SK-N-MC (cell line): ENCODE results near the gene PRM2.

Experiments used
- DNase-seq: peaks from one replicate; pipeline ENCODE4 v3.0.0-alpha.2; 2011; ENCODE audit warnings: low read depth, low spot score
- H3K27ac ChIP-seq: fragments of 200-600 bp; sonication (generic); 2 replicates; pipeline ENCODE4 v1.5.1; 2016; ENCODE audit warnings: mixed run types
- H3K36me3 ChIP-seq: fragments of 200-600 bp; sonication (generic); 2 replicates; pipeline ENCODE4 v1.6.1; 2017; ENCODE audit warnings: antibody characterized with exemption, low read length, mixed read lengths; ENCODE audit not compliant: insufficient read depth
- H3K4me3 ChIP-seq: fragments of 200-600 bp; sonication (generic); 2 replicates; pipeline ENCODE4 v1.5.1; 2016
- H3K9ac ChIP-seq: fragments of 200-600 bp; sonication (generic); 2 replicates; pipeline ENCODE4 v1.8.0; 2017; ENCODE audit warnings: mixed run types, mixed read lengths; ENCODE audit not compliant: insufficient read length
- H3K9me3 ChIP-seq: fragments of 200-600 bp; sonication (generic); 2 replicates; pipeline ENCODE4 v1.6.1; 2017; ENCODE audit warnings: low read depth, mild to moderate bottlenecking, antibody characterized with exemption, low read length, moderate library complexity, mixed read lengths
- EZH2 ChIP-seq: fragments of 200-600 bp; sonication (generic); IDR thresholded peaks from one replicate; pipeline ENCODE4 v1.6.1; 2017; ENCODE audit warnings: antibody characterized with exemption
- FOXP2 ChIP-seq: optimal IDR thresholded peaks from 2 replicates; pipeline ENCODE3; 2011; ENCODE audit warnings: mild to moderate bottlenecking, moderate library complexity; ENCODE audit not compliant: insufficient read depth; ENCODE audit errors: extremely low read length, control extremely low read depth
- POLR2AphosphoS5 ChIP-seq: IDR thresholded peaks from 2 replicates; pipeline ENCODE4 v1.6.1; 2012; ENCODE audit warnings: mild to moderate bottlenecking, low read depth, low read length, borderline replicate concordance

Gene PRM2

DNA sequence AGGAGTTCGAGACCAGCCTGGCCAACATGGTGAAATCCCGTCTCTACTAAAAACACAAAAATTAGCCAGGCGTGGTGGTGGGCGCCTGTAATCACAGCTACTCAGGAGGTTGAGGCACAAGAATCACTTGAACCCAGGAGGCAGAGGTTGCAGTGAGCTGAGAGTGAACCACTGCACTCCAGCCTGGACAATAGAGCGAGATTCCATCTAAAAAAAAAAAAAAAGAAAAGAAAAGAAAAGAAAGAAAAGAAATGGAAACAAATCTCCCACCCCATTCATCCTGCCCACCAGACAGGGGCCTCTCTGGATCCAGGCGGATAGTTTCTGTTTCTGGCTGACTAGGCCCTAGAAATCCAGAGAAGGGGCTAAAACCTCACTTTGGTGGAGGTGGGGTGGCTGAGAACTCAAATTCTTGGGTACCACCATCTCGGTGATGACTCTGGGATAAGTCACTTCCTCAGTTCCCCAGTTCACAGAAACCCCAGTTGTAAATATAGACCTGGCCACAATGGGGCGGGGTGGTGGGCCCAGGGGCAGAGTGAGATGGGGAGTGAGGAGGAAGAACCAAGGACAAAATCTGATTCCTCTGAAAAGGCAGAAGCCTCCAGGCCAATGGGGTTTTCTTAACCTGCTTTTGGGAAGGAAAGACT is 42.4 kb downstream of the PRM2 start:
- no peaks in the 10 kb centered on the region for H3K36me3 ChIP-seq
- H3K4me3 ChIP-seq, result no peak overlapping the region
- no peak overlapping the region for H3K27ac ChIP-seq
- H3K9me3 ChIP-seq, result no peaks in the 10 kb centered on the region
- no peak for DNase-seq
- H3K9ac ChIP-seq, result no peak overlapping the region
- TF ChIP-seq FOXP2, result no peak
- no peak for TF ChIP-seq POLR2AphosphoS5
- TF ChIP-seq EZH2, result no peak

DNA sequence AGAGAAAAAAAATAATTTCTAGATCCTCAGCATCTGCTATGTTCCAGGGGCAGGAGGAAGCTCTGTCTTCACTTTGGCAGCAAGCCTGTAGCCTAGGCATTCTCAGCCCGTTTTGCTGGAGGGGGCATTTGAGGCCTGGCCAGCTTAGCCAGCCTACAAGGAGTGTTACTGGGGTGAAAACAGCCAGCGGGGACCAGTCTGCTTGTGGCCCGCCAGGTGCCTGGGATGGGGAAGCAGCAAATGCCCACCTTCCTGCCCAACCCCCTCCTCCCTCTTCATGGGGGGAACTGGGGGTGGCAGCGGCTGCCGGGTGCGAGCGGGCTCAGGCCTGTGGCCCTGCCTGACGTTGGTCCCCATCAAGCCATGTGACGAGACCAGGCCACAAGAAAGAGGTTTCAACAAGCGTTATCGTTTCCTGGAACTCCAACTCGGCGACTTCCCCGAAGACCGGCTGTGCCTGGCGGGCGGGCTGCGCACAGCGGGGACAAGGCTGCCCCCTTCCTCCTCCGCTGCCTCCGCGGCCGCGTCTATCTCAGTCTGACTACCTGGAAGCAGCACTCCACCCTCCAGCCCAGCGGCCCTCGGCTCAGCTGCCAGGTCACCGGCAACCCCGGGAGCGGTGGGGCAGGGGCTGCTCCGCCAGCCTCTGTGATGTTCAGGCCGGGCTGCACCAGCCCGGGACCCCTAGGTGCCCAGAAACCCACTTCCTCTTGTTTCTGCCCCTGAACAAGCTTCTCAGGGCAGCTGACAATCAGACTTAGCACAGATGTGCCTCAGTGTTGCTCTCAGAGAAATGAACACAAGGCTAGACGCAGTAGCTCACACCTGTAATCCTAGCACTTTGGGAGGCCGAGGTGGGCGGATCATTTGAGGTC is 43.2 kb downstream of the PRM2 start:
- TF ChIP-seq EZH2 (no peak), FOXP2 (no peak), POLR2AphosphoS5 (no peak)
- Histone ChIP-seq H3K27ac (no peak overlapping the region), H3K4me3 (no peak overlapping the region), H3K9ac (no peak overlapping the region), H3K36me3 (no peaks in the 10 kb centered on the region), H3K9me3 (no peaks in the 10 kb centered on the region)
- DNase-seq, result no peak

DNA sequence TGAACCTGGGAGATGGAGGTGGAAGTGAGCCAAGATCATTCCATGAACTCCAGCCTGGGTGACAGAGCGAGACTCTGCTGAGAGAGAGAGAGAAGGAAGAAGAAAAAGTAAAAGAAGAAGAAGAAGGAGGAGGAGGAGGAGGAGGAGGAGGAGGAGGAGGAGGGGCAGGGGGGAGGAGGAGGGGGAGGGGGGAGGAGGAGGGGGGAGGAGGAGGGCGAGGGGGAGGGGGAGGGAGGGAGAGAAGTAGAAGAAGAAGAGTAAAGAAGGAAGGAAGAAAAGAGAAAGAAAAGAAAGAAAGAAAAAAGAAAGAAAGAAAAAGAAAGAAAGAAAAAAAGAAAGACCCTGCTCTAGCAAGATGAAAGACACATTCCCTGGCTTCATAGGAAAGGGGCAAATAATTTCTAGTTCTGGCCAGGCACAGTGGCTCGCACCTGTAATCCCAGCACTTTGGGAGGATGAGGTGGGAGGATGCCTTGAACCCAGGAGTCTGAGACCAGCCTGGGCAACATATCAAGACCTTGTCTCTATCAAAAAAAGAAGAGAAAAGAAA is 43.9 kb downstream of the PRM2 start:
- H3K36me3 ChIP-seq, result no peaks in the 10 kb centered on the region
- no peak overlapping the region for H3K4me3 ChIP-seq
- DNase-seq, result no peak
- no peak overlapping the region for H3K9ac ChIP-seq
- H3K9me3 ChIP-seq, result no peaks in the 10 kb centered on the region
- H3K27ac ChIP-seq, result no peak overlapping the region
- TF ChIP-seq EZH2, result no peak
- TF ChIP-seq FOXP2, result no peak
- no peak for TF ChIP-seq POLR2AphosphoS5

- Histone ChIP-seq H3K36me3 (no peaks in the 10 kb centered on the region), H3K27ac (no peak overlapping the region), H3K9ac (no peak overlapping the region), H3K9me3 (no peaks in the 10 kb centered on the region), H3K4me3 (no peak overlapping the region)
- no peak for TF ChIP-seq FOXP2
- TF ChIP-seq EZH2, result no peak
- no peak for TF ChIP-seq POLR2AphosphoS5
- DNase-seq, result no peak
Observed at GRCh38 chr16:11231367-11231970, 44.8 kb downstream of the PRM2 start.

DNA sequence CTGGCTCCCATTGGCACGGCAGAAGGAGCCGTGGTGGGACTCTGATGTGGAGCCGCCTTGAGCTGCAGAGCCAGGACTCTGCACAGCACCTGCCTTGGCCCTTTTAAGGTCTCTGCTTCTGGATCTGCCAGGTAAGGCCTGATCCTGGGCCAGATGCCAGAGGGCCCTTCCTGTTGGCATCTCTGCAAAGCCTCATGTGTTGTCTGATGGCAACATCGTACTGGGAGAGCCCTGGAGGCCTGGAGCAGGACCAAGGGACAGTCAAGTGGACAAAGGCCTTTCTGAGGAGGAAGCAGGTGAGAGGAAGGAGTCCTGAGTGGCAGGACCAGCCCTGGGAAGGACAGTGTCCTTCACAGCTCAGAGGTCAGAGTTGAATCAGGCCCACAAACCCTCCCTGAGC is 46.4 kb downstream of the PRM2 start:
- Histone ChIP-seq H3K27ac (no peak overlapping the region), H3K4me3 (no peak overlapping the region), H3K9ac (no peak overlapping the region), H3K36me3 (no peaks in the 10 kb centered on the region), H3K9me3 (no peaks in the 10 kb centered on the region)
- no peak for DNase-seq
- no peak for TF ChIP-seq EZH2
- TF ChIP-seq POLR2AphosphoS5, result no peak
- TF ChIP-seq FOXP2, result no peak

DNA sequence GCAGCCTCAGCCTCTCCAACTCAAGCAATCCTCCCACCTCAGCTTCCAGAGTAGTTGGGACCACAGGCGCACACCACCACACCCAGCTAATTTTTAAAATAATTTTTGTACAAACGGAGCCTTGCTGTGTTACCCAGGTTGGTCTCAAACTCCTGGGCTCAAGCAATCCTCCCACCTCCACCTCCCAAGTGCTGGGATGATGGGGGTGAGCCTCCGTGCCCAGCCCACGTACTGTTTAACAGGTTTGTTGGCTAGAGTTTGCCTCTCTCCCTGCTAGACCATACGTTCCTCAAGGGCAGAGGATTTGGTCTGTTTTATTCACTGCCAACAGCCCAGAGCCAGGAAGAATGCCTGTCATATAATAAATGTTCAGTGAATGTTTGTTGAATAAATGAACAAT is 46.8 kb downstream of the PRM2 start:
- Histone ChIP-seq H3K36me3 (no peaks in the 10 kb centered on the region), H3K9ac (no peak overlapping the region), H3K27ac (no peak overlapping the region), H3K4me3 (no peak overlapping the region), H3K9me3 (no peaks in the 10 kb centered on the region)
- DNase-seq, result no peak
- TF ChIP-seq POLR2AphosphoS5 (no peak), FOXP2 (no peak), EZH2 (no peak)

DNA sequence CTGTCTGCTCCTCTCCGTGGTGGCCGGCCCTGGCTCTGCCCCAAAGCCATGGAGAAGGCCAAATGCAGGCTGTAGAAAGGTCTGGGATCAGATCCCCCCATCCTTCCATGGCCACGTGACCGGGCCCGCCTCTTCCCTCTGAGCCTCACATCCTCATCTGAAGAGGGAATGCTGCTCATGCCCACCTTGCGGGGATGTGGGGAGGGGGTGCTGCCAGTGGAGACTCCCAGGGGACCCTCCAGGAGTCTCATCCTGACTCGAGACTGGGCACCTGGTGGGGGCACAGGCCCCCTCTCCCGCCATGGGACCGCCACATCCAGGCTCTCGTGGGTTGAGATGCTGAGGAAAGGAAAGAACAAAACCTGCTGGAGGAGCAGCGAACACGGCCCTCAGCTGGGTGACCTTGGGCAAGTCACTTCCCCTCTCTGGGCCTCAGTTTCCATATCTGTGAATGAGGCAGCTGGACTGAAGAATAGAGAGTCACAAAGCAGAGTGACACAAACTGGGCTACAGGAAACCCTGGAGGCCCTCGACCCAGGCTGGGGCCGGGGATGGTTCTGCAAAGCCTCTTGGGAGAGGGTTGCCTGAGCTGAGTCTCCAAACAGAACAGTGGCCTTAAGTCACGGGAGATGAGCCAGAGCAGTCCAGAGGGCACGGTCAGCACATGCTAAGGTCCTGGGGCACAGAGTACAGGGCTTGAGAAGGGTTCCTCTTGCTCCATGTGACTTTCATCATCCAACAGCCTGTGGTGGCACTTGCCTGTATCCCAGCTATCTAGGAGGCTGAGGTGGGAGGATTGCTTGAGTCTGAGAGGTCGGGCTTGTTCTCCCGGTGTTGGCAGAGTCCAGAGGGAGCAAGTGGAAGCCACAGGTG is 50.4 kb downstream of the PRM2 start:
- H3K9me3 ChIP-seq, result no peaks in the 10 kb centered on the region
- no peak overlapping the region for H3K27ac ChIP-seq
- TF ChIP-seq FOXP2 (no peak), POLR2AphosphoS5 (no peak), EZH2 (no peak)
- no peak for DNase-seq
- H3K36me3 ChIP-seq, result no peaks in the 10 kb centered on the region
- H3K9ac ChIP-seq, result no peak overlapping the region
- no peak overlapping the region for H3K4me3 ChIP-seq
